HG03457 (cell line): ENCODE measurements around the gene HECTD4.
"Not testable (repeated sequence)": the region's sequence is repeated elsewhere in the genome, so short reads cannot be mapped to it uniquely, and the experiment has no call there.

Experiments
- ATAC-seq: cut with Tn5 transposase; IDR thresholded peaks from one replicate; pipeline ENCODE4 v1.9.1; 2021; ENCODE audit warnings: moderate number of reproducible peaks; ENCODE audit not compliant: unreplicated experiment

Gene HECTD4

GRCh38 chr12:112283546-112283945 is 98.7 kb downstream of the HECTD4 start:
- no peak for ATAC-seq

- ATAC-seq, result no peak
Observed at GRCh38 chr12:112282920-112283319, 99.3 kb downstream of the HECTD4 start.

- no peak for ATAC-seq
Observed at GRCh38 chr12:112275836-112276235, 106.4 kb downstream of the HECTD4 start.

- ATAC-seq, result no peak
Observed at GRCh38 chr12:112275207-112275606, 107.0 kb downstream of the HECTD4 start.

- no peak for ATAC-seq
Observed at GRCh38 chr12:112270673-112271072, 111.6 kb downstream of the HECTD4 start.

GRCh38 chr12:112266473-112266872 is 115.8 kb downstream of the HECTD4 start:
- no peak for ATAC-seq

GRCh38 chr12:112261559-112261958 is 120.7 kb downstream of the HECTD4 start:
- ATAC-seq, result no peak

GRCh38 chr12:112258926-112259325 is 123.3 kb downstream of the HECTD4 start:
- no peak for ATAC-seq

- no peak for ATAC-seq
Observed at GRCh38 chr12:112256780-112257179, 125.5 kb downstream of the HECTD4 start.

- no peak for ATAC-seq
Observed at GRCh38 chr12:112252184-112252583, 130.0 kb downstream of the HECTD4 start.

GRCh38 chr12:112244902-112245301 is 137.3 kb downstream of the HECTD4 start:
- ATAC-seq, result not testable (repeated sequence)

GRCh38 chr12:112243255-112244110 is 138.7 kb downstream of the HECTD4 start:
- ATAC-seq, result no peak

GRCh38 chr12:112241176-112241575 is 141.1 kb downstream of the HECTD4 start:
- ATAC-seq, result no peak

- no peak for ATAC-seq
Observed at GRCh38 chr12:112239881-112240280, 142.3 kb downstream of the HECTD4 start.

GRCh38 chr12:112239020-112239419 is 143.2 kb downstream of the HECTD4 start:
- ATAC-seq, result no peak

GRCh38 chr12:112238441-112238840 is 143.8 kb downstream of the HECTD4 start:
- no peak for ATAC-seq

- ATAC-seq, result no peak
Observed at GRCh38 chr12:112236786-112237185, 145.4 kb downstream of the HECTD4 start.

GRCh38 chr12:112236386-112236785 is 145.8 kb downstream of the HECTD4 start:
- no peak for ATAC-seq

- no peak for ATAC-seq
Observed at GRCh38 chr12:112234303-112234702, 147.9 kb downstream of the HECTD4 start.

- no peak for ATAC-seq
Observed at GRCh38 chr12:112233242-112233641, 149.0 kb downstream of the HECTD4 start.

GRCh38 chr12:112230136-112230535 is 152.1 kb downstream of the HECTD4 start:
- ATAC-seq, result no peak

GRCh38 chr12:112226768-112227167 is 155.5 kb downstream of the HECTD4 start:
- ATAC-seq, result no peak

- not testable (repeated sequence) for ATAC-seq
Observed at GRCh38 chr12:112220628-112221027, 161.6 kb downstream of the HECTD4 start.
